SJSA1 (cell line): ENCODE measurements around the gene CACNA1E. TPM values are rescaled to one million over a fixed set of nuclear protein-coding genes. Genes with fewer than 3 reads are reported as not detected.

Source experiments
- DNase-seq, 2 experiments: peaks; one replicate each; pipeline ENCODE4 v3.0.0-alpha.2; 2015 to 2020; ENCODE audit warnings: low spot score in 2 of 2, low read depth in 1 of 2
- H3K27ac ChIP-seq: fragments of 250-450 bp; sonication (Bioruptor Pico); 2 replicates; pipeline ENCODE4 v1.5.1; 2020; ENCODE audit warnings: mild to moderate bottlenecking, moderate library complexity
- H3K27me3 ChIP-seq: fragments of 250-450 bp; sonication (Bioruptor Pico); replicated peaks from 2 replicates; pipeline ENCODE4 v1.5.1; 2020; ENCODE audit warnings: mild to moderate bottlenecking, moderate library complexity
- H3K36me3 ChIP-seq: fragments of 250-450 bp; sonication (Bioruptor Pico); 2 replicates; pipeline ENCODE4 v1.5.1; 2020; ENCODE audit warnings: mild to moderate bottlenecking
- H3K4me1 ChIP-seq: fragments of 250-450 bp; sonication (Bioruptor Pico); replicated peaks from 2 replicates; pipeline ENCODE4 v1.6.1; 2021; ENCODE audit warnings: mild to moderate bottlenecking
- H3K4me3 ChIP-seq: fragments of 250-450 bp; sonication (Bioruptor Pico); 2 replicates; pipeline ENCODE4 v1.5.1; 2020; ENCODE audit warnings: mild to moderate bottlenecking
- H3K9me3 ChIP-seq: fragments of 250-450 bp; sonication (Bioruptor Pico); replicated peaks from 2 replicates; pipeline ENCODE4 v1.5.1; 2020; ENCODE audit warnings: mild to moderate bottlenecking
- total RNA-seq: library from RNA; depleted of rRNA; stranded (reverse); fragments of >200 nt; shearing (Covaris generic); gene quantifications from 2 replicates; pipeline ENCODE4 v1.2.3, GENCODE V29; 2014

CACNA1E gene
- total RNA-seq, 1 experiment from 2014 or later = not detected

DNA sequence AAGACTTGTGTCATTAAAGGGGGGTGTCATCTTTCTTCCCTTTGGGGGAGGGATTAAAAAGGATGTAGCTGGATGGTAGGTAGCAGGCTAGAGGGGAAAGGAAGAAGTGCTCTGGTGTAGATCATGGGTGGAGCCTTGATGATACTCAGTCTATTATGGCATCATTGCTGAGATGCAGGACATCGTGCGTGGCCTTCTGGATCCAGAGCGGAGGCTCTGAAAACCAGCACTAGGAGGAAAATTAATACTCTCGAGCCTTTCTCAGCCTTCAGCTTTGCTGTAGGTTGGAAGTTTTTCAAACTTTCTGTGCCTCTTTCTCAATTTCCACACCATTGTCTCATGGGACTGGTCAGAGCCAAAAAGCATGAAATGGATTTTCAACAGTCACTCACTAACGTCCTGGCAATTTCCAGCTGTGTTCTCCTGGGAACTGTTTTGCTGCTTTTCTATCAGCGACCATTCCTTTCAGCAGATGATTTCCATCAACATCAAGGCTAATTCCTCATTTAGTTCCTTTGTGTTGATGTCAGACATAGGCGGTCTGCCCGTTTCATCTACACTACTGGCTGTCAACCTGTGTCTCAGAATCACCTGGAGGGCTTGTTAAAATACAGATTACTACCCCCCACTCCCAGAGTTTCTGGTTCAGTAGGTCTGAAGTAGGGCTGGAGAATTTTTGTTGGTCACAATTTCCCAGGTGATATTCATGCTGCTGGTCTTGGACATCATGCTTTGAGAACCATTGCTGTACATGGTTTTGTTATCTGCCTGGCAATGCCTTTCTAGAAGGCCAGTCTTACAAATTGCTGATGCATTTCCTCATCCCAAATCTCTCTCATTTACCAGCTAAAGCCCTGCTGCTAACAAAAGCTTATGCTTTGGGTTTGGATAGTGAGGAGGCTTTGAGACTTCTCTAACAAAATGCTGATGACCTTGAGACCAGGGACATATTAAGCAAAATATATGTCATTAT is 7.7 kb downstream of the CACNA1E start:
- Histone ChIP-seq H3K27me3 (peaks cover 8% of the 10 kb centered on the region), H3K9me3 (no peaks in the 10 kb centered on the region), H3K36me3 (no peaks in the 10 kb centered on the region), H3K4me1 (no peaks in the 10 kb centered on the region), H3K4me3 (no peak overlapping the region), H3K27ac (no peak overlapping the region)
- DNase-seq = no peak

DNA sequence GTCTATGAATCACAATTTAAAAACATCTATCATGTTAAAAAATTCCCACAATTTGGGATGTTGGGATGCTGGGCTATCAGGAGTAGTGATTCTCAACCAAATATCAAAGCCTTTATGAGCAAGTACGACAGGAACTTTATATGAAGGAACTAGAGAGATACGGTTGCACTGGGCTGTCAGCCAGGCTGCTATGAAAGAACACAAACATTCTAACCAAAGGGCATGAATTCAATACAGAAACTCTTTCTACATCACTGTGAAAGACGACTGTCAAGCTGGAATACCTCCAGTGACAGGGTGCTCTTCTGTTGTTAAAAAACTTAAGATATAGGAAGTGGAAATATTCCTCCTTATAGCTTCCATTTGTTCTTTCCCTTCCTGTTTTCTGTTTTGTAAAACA is 9.8 kb downstream of the CACNA1E start:
- H3K27me3 ChIP-seq = no peaks in the 10 kb centered on the region
- no peaks in the 10 kb centered on the region for H3K4me1 ChIP-seq
- H3K9me3 ChIP-seq = no peaks in the 10 kb centered on the region
- H3K4me3 ChIP-seq = no peak overlapping the region
- no peaks in the 10 kb centered on the region for H3K36me3 ChIP-seq
- no peak for DNase-seq
- H3K27ac ChIP-seq = no peak overlapping the region

DNA sequence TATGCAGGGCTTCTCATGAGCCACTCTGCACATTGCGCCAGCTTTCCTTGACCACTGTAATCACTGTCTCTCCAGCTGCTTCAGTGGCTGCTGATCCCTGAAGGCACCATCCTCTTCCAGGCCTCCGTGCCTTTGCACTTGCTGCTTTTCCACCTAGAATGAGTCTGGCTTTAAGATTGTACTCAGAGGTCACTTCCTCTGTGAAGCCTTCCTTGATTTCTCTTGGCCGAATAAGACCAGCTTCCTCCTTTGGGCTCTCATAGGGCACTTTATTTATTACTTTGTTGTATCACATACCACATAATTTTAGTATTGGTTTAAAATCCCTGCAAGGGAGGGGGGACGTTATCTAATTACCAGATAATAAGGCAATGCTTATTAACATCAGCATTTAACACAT is 10.6 kb downstream of the CACNA1E start:
- Histone ChIP-seq H3K36me3 (no peaks in the 10 kb centered on the region), H3K9me3 (no peaks in the 10 kb centered on the region), H3K27ac (no peak overlapping the region), H3K4me3 (no peak overlapping the region), H3K4me1 (no peaks in the 10 kb centered on the region), H3K27me3 (no peaks in the 10 kb centered on the region)
- no peak for DNase-seq

DNA sequence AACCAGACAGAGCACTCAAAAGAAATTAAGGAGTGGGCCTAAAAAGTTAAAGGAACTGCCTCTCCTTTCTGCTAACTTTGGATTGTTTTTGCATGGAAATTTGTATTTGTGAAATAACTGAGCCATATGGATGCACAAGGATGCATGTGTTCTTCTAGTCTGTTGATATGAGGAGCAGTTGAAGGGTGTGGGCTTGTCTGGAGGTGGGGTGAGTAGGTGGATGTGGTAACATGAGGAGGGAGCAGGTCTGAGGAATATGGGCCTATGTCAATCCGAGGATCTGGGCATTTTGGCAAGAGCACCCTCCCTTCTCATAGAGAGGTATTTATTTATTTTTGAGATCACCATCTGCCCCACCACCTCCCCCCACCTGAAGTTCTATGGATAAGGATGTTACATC is 13.4 kb downstream of the CACNA1E start:
- H3K4me3 ChIP-seq = no peak overlapping the region
- no peaks in the 10 kb centered on the region for H3K36me3 ChIP-seq
- no peaks in the 10 kb centered on the region for H3K4me1 ChIP-seq
- H3K9me3 ChIP-seq = no peaks in the 10 kb centered on the region
- no peak overlapping the region for H3K27ac ChIP-seq
- DNase-seq = no peak
- H3K27me3 ChIP-seq = no peaks in the 10 kb centered on the region

DNA sequence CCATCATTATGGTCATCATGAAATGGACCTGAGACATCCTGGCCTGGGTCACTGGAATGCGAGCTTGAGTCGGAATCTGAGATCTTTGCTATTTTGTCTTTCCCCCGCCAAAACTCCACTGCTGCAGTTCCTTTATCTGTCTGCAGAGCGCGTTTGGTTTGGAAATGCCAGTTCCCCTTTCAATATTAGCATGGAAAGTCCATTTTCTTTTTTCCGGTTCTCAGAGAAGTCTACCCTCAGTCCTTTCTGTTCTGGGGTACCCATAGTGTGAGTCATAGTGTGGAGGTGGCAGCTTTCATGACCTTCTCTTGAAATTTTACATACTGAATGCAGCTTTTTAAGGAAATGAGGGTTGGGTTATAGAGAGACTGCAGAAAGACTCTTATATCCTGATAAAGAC is 14.6 kb downstream of the CACNA1E start:
- Histone ChIP-seq H3K4me1 (no peaks in the 10 kb centered on the region), H3K9me3 (no peaks in the 10 kb centered on the region), H3K27ac (no peak overlapping the region), H3K36me3 (no peaks in the 10 kb centered on the region), H3K27me3 (no peaks in the 10 kb centered on the region), H3K4me3 (no peak overlapping the region)
- DNase-seq = no peak

DNA sequence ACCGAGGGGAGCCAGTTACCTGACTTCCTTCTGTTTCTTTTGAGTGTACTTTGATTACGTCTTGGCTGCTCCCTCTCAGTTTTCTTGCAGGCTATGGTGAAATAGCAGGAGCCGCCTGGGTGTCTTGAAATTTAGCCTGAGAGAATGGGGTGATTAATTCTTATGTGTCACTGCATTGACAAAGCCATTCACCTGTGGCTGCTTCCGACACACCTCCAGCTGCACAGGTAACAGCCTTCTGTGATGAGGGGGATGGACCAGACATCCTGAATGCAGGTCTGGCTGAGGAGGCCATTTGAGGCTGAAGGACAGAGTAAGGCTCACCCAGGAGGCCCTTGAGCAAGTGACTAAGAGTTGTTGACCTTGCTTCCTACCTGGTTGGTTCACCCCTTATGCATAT is 16.5 kb downstream of the CACNA1E start:
- Histone ChIP-seq H3K9me3 (no peaks in the 10 kb centered on the region), H3K27ac (no peak overlapping the region), H3K27me3 (no peaks in the 10 kb centered on the region), H3K36me3 (no peaks in the 10 kb centered on the region), H3K4me1 (no peaks in the 10 kb centered on the region), H3K4me3 (no peak overlapping the region)
- DNase-seq = no peak

DNA sequence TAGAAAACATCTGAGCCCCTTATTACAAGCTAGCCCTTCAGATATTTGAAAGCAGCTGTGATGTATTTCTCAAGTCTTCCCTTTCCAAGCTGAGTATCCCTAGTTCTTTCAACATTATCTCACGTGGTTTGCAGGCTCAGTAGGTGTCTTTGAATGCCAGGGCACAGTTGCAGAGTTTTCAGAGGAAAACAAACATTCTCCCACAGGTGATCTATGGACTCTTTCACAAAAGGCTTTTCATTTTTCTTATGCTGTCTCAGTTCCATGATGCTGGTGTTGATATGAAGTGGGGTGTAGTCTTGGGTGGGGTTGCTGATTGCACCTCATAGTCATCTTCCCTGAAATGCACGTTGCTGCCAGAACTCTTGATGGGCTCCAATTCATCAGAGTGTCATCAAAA is 17.3 kb downstream of the CACNA1E start:
- Histone ChIP-seq H3K27ac (no peak overlapping the region), H3K4me3 (no peak overlapping the region), H3K36me3 (no peaks in the 10 kb centered on the region), H3K9me3 (no peaks in the 10 kb centered on the region), H3K4me1 (no peaks in the 10 kb centered on the region), H3K27me3 (no peaks in the 10 kb centered on the region)
- no peak for DNase-seq

DNA sequence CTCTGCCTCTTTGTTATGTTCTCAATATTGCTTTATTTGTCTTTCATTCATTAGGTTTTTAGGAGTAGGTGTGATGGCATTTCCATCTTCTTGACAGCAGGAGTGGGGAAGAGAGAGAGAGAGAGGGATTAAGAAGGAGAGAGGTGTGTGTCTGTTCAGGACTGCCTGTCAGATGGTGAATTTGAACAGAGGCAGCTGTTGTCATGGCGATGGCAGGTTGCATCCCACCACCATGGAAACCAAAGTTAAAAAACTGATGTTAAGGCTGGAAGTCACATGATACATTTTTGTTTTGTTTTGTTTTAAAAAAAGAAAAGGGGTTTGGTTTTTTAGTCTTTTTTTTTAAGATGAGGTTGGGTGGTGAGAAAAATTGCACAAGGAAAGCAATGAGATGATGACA is 18.3 kb downstream of the CACNA1E start:
- H3K36me3 ChIP-seq = no peaks in the 10 kb centered on the region
- no peaks in the 10 kb centered on the region for H3K9me3 ChIP-seq
- H3K4me1 ChIP-seq = no peaks in the 10 kb centered on the region
- H3K4me3 ChIP-seq = no peak overlapping the region
- H3K27ac ChIP-seq = no peak overlapping the region
- no peak for DNase-seq
- H3K27me3 ChIP-seq = no peaks in the 10 kb centered on the region

DNA sequence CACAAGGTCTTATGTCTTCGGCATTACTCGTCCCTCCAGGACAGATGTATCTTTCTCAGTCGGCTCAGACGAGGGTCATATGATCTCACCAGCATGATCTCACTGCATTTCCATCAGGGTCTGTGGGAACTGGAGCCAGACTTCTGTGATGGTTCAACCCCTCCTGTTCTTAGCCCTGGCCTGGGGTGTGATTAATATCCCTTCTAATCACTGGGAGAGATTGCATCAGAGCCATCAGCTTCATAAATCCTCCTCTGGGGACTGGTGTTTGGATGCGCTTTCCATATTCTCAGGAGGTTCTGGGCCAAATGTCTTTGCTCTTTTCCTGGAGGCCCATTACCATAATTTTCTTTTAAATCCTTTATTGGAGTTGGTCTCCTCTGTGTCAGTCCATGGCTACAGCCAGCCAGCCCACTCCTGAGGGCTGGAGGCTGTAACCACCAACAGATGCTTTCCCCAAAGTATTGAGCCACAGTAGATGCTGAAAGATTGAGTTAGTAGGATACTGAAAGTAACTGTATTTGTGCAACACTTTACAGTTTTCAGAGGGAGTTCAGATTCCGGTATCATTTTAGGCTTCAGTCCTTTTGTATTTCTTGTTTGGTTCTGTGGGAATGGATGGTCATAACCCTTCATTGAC is 20.0 kb downstream of the CACNA1E start:
- no peak overlapping the region for H3K4me3 ChIP-seq
- no peaks in the 10 kb centered on the region for H3K9me3 ChIP-seq
- DNase-seq = no peak
- no peaks in the 10 kb centered on the region for H3K36me3 ChIP-seq
- H3K4me1 ChIP-seq = no peaks in the 10 kb centered on the region
- H3K27me3 ChIP-seq = no peaks in the 10 kb centered on the region
- no peak overlapping the region for H3K27ac ChIP-seq

DNA sequence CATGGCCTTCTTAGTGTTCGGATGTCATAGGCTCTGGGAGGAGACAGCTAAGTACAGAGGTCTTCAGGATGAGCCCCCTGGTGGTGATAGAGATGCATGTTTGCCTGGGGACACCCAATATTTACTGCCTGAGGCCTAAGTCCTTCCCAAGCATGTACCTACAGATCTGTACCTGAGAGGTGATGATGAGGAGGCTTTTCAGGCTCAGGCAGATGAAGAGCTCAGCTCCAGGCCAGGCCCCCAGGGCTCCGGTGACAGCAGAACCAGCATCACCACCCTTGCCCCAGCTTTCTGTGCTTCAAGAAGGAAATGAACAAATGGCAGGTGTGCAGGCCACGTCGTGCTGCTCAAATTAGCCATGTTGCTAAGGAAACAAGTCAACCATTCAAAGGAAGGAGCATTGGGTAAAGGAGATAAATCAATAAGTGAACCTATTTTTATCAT is 21.1 kb downstream of the CACNA1E start:
- Histone ChIP-seq H3K4me3 (no peak overlapping the region), H3K27me3 (no peaks in the 10 kb centered on the region), H3K4me1 (no peaks in the 10 kb centered on the region), H3K27ac (no peak overlapping the region), H3K9me3 (no peaks in the 10 kb centered on the region), H3K36me3 (no peaks in the 10 kb centered on the region)
- DNase-seq = peak in 1 of 2 experiments; percentile 14

DNA sequence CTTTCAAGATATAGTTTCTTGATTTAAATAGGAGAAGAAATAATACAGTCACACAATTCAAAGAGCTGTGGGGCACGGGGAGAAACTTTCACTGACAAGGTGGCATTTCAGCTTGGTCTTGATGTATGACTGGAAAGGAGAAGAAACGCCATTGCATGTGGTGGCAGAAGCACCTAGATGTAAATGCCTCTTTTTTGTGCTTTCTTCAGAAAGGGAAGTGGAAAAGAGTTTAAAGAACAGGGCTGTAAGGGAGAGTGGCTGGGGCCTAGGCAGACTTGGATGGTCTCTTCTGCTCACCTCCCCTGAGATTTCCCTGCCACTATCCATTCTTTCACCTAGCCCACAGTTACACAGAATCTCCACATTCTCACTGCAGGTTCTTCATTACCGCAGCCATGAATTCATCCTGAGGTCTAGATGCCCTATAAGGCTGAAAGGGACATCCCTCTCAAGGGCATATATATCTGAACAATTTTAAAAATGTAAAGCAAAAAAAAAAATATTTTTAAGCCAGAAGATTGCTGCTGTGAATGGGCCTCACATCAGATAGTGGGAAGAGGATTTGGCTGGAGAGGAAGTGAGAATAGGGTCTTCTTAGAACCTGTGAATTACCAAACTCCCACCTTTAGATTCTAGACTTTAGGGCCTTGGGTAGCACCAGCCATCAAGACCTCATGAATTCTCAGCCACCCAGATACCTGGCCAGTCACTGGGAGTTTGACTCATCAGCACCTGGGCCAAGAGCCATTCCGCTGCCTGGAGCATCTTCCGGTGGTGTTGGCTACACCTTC is 23.4 kb downstream of the CACNA1E start:
- H3K4me3 ChIP-seq = no peak overlapping the region
- H3K36me3 ChIP-seq = no peaks in the 10 kb centered on the region
- no peaks in the 10 kb centered on the region for H3K9me3 ChIP-seq
- no peaks in the 10 kb centered on the region for H3K27me3 ChIP-seq
- H3K4me1 ChIP-seq = no peaks in the 10 kb centered on the region
- DNase-seq = no peak
- no peak overlapping the region for H3K27ac ChIP-seq

DNA sequence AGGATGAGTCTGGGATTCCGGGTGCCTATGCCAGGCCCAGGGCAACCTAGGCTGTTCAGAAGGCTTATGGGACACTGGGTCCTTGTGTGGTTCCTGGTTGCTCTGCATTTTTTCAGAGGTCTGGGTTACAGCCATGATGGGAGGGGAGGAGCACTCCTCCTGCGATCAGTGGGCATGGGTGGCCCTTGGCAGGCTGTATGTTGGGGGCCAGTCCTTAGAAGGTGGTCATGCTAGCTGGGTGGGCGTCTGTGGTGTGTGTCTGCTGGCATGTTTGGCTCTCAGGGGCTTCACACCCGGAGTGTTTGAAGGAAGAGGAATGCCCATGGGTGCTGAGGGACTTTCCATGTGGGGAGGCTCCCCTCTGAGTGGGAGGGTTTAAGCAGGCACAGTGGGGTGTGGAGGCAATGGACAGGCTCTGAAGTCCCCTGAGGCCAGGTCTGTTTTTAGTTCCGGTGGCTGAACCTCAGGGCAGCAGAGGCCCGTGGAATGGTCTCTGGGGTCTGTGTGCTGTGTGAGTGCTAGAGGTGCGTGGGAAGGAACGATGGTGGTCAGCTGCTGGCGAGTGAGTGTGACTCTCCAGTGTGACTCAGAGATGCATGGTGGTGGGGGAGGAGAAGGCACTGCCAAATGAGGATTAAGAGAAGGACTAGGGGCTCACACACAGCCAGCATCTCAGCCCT is 25.3 kb downstream of the CACNA1E start:
- Histone ChIP-seq H3K27ac (no peak overlapping the region), H3K27me3 (no peaks in the 10 kb centered on the region), H3K4me1 (no peaks in the 10 kb centered on the region), H3K9me3 (no peaks in the 10 kb centered on the region), H3K36me3 (no peaks in the 10 kb centered on the region), H3K4me3 (no peak overlapping the region)
- DNase-seq = no peak

DNA sequence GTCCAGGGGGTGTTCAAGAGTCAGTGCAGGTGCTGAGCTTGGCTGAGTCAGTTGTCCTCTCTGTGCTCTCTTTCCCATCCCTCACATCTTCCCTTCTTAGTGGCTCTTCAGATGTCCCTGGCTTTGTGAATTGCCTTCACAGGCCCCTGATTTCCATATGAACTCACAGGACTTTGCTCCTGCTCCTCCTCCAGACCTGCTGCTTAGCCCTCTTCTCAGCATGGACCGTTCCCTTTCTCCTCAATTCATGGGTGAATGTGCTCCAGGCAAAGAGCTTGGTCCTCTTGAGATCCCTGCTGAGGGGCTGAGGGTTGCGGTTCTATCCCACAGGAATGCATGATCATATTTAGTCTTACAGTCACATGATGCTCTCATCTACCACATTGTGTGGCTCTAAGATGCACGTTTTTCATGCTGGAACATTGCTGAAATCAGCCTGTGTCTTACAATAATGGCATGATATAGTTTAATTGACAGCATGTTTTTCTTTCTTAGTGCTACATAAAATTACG is 30.5 kb downstream of the CACNA1E start:
- H3K27me3 ChIP-seq = no peaks in the 10 kb centered on the region
- no peak overlapping the region for H3K27ac ChIP-seq
- H3K9me3 ChIP-seq = no peaks in the 10 kb centered on the region
- H3K4me3 ChIP-seq = no peak overlapping the region
- DNase-seq = no peak
- H3K4me1 ChIP-seq = no peaks in the 10 kb centered on the region
- H3K36me3 ChIP-seq = no peaks in the 10 kb centered on the region
